IMR-90 (cell line): ENCODE measurements around the gene STARD10. TPM values are rescaled to one million over a fixed set of nuclear protein-coding genes. Genes with fewer than 3 reads are reported as not detected.

ENCODE experiments used
- ATAC-seq: fragments of 200-7000 bp; cut with Tn5 transposase; 2 replicates; pipeline ENCODE4 v1.9.1; 2020; ENCODE audit warnings: low read depth, mild to moderate bottlenecking, moderate library complexity
- BruUV-seq: library from RNA; stranded (reverse); fragments of 400-500 nt; replicated peaks from 2 replicates; lab custom pipeline; 2021; lab: Mats Ljungman, UMichigan
- CTCF ChIA-PET: fragments of 300-600 bp; formaldehyde crosslinking; extraction: SDS; loops from one replicate; lab custom pipeline; 2021; ENCODE audit warnings: antibody characterized with exemption; lab: Yijun Ruan, JAX
- POLR2A ChIA-PET: fragments of 300-600 bp; sonication (Branson Sonifier 250); formaldehyde crosslinking; loops from one replicate; lab custom pipeline; 2022; ENCODE audit warnings: antibody characterized with exemption; ENCODE audit not compliant: unreplicated experiment; lab: Charles Lee
- DNase-seq: peaks from one replicate; pipeline ENCODE4 v3.0.0; 2013
- H2AFZ ChIP-seq: replicated peaks from 2 replicates; pipeline ENCODE3; 2013; ENCODE audit warnings: low read length, mild to moderate bottlenecking; ENCODE audit not compliant: poor library complexity
- H2AK5ac ChIP-seq: 2 replicates; pipeline ENCODE4 v1.6.1; 2013; ENCODE audit warnings: low read depth, low read length, inconsistent platforms
- H2AK9ac ChIP-seq: replicated peaks from 2 replicates; pipeline ENCODE3; 2013; ENCODE audit warnings: mild to moderate bottlenecking, low read depth, low read length, moderate library complexity; ENCODE audit not compliant: poor library complexity
- H2BK120ac ChIP-seq: 2 replicates; pipeline ENCODE4 v1.6.1; 2013; ENCODE audit warnings: low read depth, low read length, inconsistent platforms
- H2BK15ac ChIP-seq: 3 replicates; pipeline ENCODE4 v1.6.1; 2013; ENCODE audit warnings: low read depth, low read length, inconsistent platforms
- H2BK20ac ChIP-seq: 2 replicates; pipeline ENCODE4 v1.6.1; 2013; ENCODE audit warnings: low read depth, mild to moderate bottlenecking, inconsistent platforms, low read length, moderate library complexity
- H2BK5ac ChIP-seq: 2 replicates; pipeline ENCODE4 v1.6.1; 2013; ENCODE audit warnings: mild to moderate bottlenecking, low read depth, low read length, inconsistent platforms; ENCODE audit not compliant: poor library complexity, severe bottlenecking
- H3K14ac ChIP-seq: replicated peaks from 2 replicates; pipeline ENCODE4 v1.6.1; 2013; ENCODE audit warnings: low read depth, low read length, inconsistent platforms
- H3K18ac ChIP-seq: 2 replicates; pipeline ENCODE4 v1.6.1; 2013; ENCODE audit warnings: low read depth, low read length, control low read depth
- H3K23ac ChIP-seq: 2 replicates; pipeline ENCODE4 v1.6.1; 2013; ENCODE audit warnings: low read depth, low read length, inconsistent platforms
- H3K27ac ChIP-seq: 2 replicates; pipeline ENCODE4 v1.5.1; 2013; ENCODE audit warnings: mild to moderate bottlenecking, control low read depth, low read length; ENCODE audit not compliant: insufficient read depth
- H3K27me3 ChIP-seq: 2 replicates; pipeline ENCODE4 v1.6.1; 2013; ENCODE audit warnings: low read length; ENCODE audit not compliant: control insufficient read depth, insufficient read depth
- H3K36me3 ChIP-seq: 2 replicates; pipeline ENCODE4 v1.6.1; 2013; ENCODE audit warnings: low read length, mixed read lengths; ENCODE audit not compliant: control insufficient read depth, insufficient read depth
- H3K4ac ChIP-seq: 2 replicates; pipeline ENCODE4 v1.6.1; 2013; ENCODE audit warnings: low read depth, low read length, inconsistent platforms
- H3K4me1 ChIP-seq: 2 replicates; pipeline ENCODE4 v1.6.1; 2013; ENCODE audit warnings: low read length, mixed read lengths; ENCODE audit not compliant: control insufficient read depth, insufficient read depth
- H3K4me2 ChIP-seq: 2 replicates; pipeline ENCODE4 v1.6.1; 2013; ENCODE audit warnings: low read depth, mild to moderate bottlenecking, control low read depth, low read length, moderate library complexity
- H3K4me3 ChIP-seq: 2 replicates; pipeline ENCODE4 v1.5.1; 2013; ENCODE audit warnings: low read depth, mild to moderate bottlenecking, control low read depth, low read length, moderate library complexity; ENCODE audit not compliant: insufficient read depth
- H3K56ac ChIP-seq: 2 replicates; pipeline ENCODE4 v1.6.1; 2013; ENCODE audit warnings: low read length, inconsistent platforms; ENCODE audit not compliant: insufficient read depth; ENCODE audit errors: extremely low read depth
- H3K79me1 ChIP-seq, 2 experiments: 2 replicates each; pipeline ENCODE4 v1.6.1; 2013; ENCODE audit warnings: low read length in 2 of 2, inconsistent platforms in 1 of 2, low read depth in 1 of 2
- H3K9ac ChIP-seq: 2 replicates; pipeline ENCODE4 v1.6.1; 2013; ENCODE audit warnings: low read depth, low read length, control low read depth
- H3K9me1 ChIP-seq: 2 replicates; pipeline ENCODE4 v1.6.1; 2013; ENCODE audit warnings: low read length, inconsistent platforms; ENCODE audit not compliant: insufficient read depth
- H3K9me3 ChIP-seq: 2 replicates; pipeline ENCODE4 v1.6.1; 2013; ENCODE audit warnings: low read length; ENCODE audit not compliant: control insufficient read depth, insufficient read depth
- H4K20me1 ChIP-seq: 2 replicates; pipeline ENCODE4 v1.6.1; 2013; ENCODE audit warnings: low read length, inconsistent platforms; ENCODE audit not compliant: insufficient read depth
- H4K5ac ChIP-seq: 2 replicates; pipeline ENCODE4 v1.6.1; 2013; ENCODE audit warnings: mild to moderate bottlenecking, low read depth, low read length, control low read depth
- H4K8ac ChIP-seq, 2 experiments: 2 replicates each; pipeline ENCODE4 v1.6.1; 2013; ENCODE audit warnings: low read depth in 2 of 2, low read length in 2 of 2, control low read depth in 1 of 2, inconsistent platforms in 1 of 2
- H4K91ac ChIP-seq: 2 replicates; pipeline ENCODE4 v1.6.1; 2013; ENCODE audit warnings: low read depth, low read length, inconsistent platforms; ENCODE audit not compliant: insufficient read depth
- BHLHE40 ChIP-seq: fragments of 150-350 bp; IDR thresholded peaks from 2 replicates; pipeline ENCODE4 v1.6.1; 2016; ENCODE audit warnings: mild to moderate bottlenecking, low read depth, low read length
- CEBPB ChIP-seq: IDR thresholded peaks from 2 replicates; pipeline ENCODE4 v1.6.1; 2012; ENCODE audit warnings: low read depth, low read length, improper control_type of control experiment
- CHD1 ChIP-seq: IDR thresholded peaks from 2 replicates; pipeline ENCODE4 v1.6.1; 2012; ENCODE audit warnings: low read depth, low read length, improper control_type of control experiment
- ELK1 ChIP-seq: fragments of 150-350 bp; IDR thresholded peaks from 2 replicates; pipeline ENCODE4 v1.6.1; 2016; ENCODE audit warnings: low read depth, mild to moderate bottlenecking, low read length, moderate library complexity, borderline replicate concordance
- FOS ChIP-seq: fragments of 150-350 bp; IDR thresholded peaks from 2 replicates; pipeline ENCODE4 v1.6.1; 2016; ENCODE audit warnings: low read depth, low read length
- MAFK ChIP-seq: IDR thresholded peaks from 2 replicates; pipeline ENCODE4 v1.6.1; 2012; ENCODE audit warnings: low read depth, low read length, improper control_type of control experiment
- MAZ ChIP-seq: IDR thresholded peaks from 2 replicates; pipeline ENCODE4 v1.6.1; 2012; ENCODE audit warnings: low read depth, mild to moderate bottlenecking, low read length, improper control_type of control experiment, moderate library complexity, borderline replicate concordance
- NFE2L2 ChIP-seq: fragments of 150-350 bp; IDR thresholded peaks from 2 replicates; pipeline ENCODE4 v1.6.1; 2016; ENCODE audit warnings: low read depth, mild to moderate bottlenecking, low read length
- POLR2A ChIP-seq: IDR thresholded peaks from 2 replicates; pipeline ENCODE4 v1.6.1; 2012; ENCODE audit warnings: mild to moderate bottlenecking, low read depth, low read length
- RAD21 ChIP-seq: IDR thresholded peaks from 2 replicates; pipeline ENCODE4 v1.6.1; 2012; ENCODE audit warnings: low read length, improper control_type of control experiment
- RCOR1 ChIP-seq: IDR thresholded peaks from 2 replicates; pipeline ENCODE4 v1.6.1; 2012; ENCODE audit warnings: mild to moderate bottlenecking, low read length, improper control_type of control experiment; ENCODE audit not compliant: insufficient replicate concordance
- RFX5 ChIP-seq: IDR thresholded peaks from 2 replicates; pipeline ENCODE4 v1.8.0; 2012; ENCODE audit warnings: low read depth, mild to moderate bottlenecking, low read length, moderate library complexity
- SMC3 ChIP-seq: fragments of 150-350 bp; IDR thresholded peaks from 2 replicates; pipeline ENCODE4 v1.6.1; 2016; ENCODE audit warnings: low read depth, mild to moderate bottlenecking, antibody characterized with exemption, low read length, moderate library complexity
- USF2 ChIP-seq: fragments of 150-350 bp; IDR thresholded peaks from 2 replicates; pipeline ENCODE4 v1.6.1; 2017; ENCODE audit warnings: mild to moderate bottlenecking, antibody characterized with exemption, low read length, low read depth
- WGBS, 2 experiments: methylation state at CpG; one replicate each; pipeline versions ENCODE4 v1.1.5 to v1.1.7; 2013; ENCODE audit warnings: missing lambda C conversion rate in 2 of 2; ENCODE audit not compliant: insufficient read length in 1 of 2; ENCODE audit errors: extremely low coverage in 2 of 2; 5-methylcytosine and 5-hydroxymethylcytosine counted together
- dilution Hi-C: fragments of 300-500 bp; cut with HindIII; formaldehyde crosslinking; loops from one replicate; pipeline ENCODE4 v1.14.3; 2018; ENCODE audit warnings: low sequenced_read_pairs; ENCODE audit not compliant: unreplicated experiment
- in situ Hi-C: fragments of 300-500 bp; cut with MboI; formaldehyde crosslinking; loops from 3 replicates; pipeline ENCODE4 v1.14.3; 2019; ENCODE audit warnings: low sequenced_read_pairs, inconsistent platforms, mixed read lengths
- intact Hi-C: fragments of 100-400 bp; cut with micrococcal nuclease; formaldehyde crosslinking; loops from 2 replicates; pipeline ENCODE4 v1.10.0; 2022
- polyA plus RNA-seq, 3 experiments: library from polyadenylated mRNA; depleted of rRNA; stranded (reverse); fragments of >200 nt; gene quantifications; 2 replicates each; pipeline ENCODE4 v1.2.3, GENCODE V29; 2012; ENCODE audit warnings: low replicate concordance in 1 of 3
- total RNA-seq: library from RNA; depleted of rRNA; stranded (reverse); fragments of >200 nt; gene quantifications from 2 replicates; pipeline ENCODE4 v1.2.3, GENCODE V29; 2012

Gene STARD10
- total and polyA plus RNA-seq, 2 of the 4 experiments (the other 2 are of a cell fraction): 23.8 to 37.4 TPM

GRCh38 chr11:72751116-72752087 is 42.4 kb downstream of the STARD10 start:
- H2AK9ac ChIP-seq: peak overlapping the region; percentile 99
- peak overlapping the region; percentile 95 for H3K4me3 ChIP-seq
- peak overlapping the region; percentile 18 for H2BK5ac ChIP-seq
- peak overlapping the region; percentile 27; the same call in 1 of the 3 replicates for H2BK15ac ChIP-seq
- H3K36me3 ChIP-seq: 0 out of 2 replicates have a peak, but pooled peaks cover 1% of the 10 kb centered on the region
- peak overlapping the region; percentile 67 for H3K4ac ChIP-seq
- peak overlapping the region; percentile 63 for H3K27ac ChIP-seq
- no peak for ATAC-seq
- ChIA-PET POLR2A (no interaction called here), CTCF (no interaction called here)
- H4K8ac ChIP-seq: peak overlapping the region; percentile 23 to 67
- H2BK20ac ChIP-seq: no peak overlapping the region
- H3K9me1 ChIP-seq: peaks cover 9% of the 10 kb centered on the region; the same call in 1 of the 2 replicates
- peak overlapping the region; percentile 1; the same call in 1 of the 2 replicates for H2BK120ac ChIP-seq
- dilution Hi-C loops (no loop called here), intact Hi-C loops (loop anchor here (5.0 kb wide), 1 partner anchor 61 kb away; the partner anchor contains the start of gene ATG16L2), in situ Hi-C loops (no loop called here)
- peak overlapping the region; percentile 16; the same call in 1 of the 2 replicates for H3K18ac ChIP-seq
- no peak for DNase-seq
- peaks cover 11% of the 10 kb centered on the region for H4K20me1 ChIP-seq
- H3K56ac ChIP-seq: peak overlapping the region; percentile 47; the same call in 1 of the 2 replicates
- no TSS peak for BruUV-seq
- peak overlapping the region; percentile 20; the same call in 1 of the 2 replicates for H3K23ac ChIP-seq
- H3K9me3 ChIP-seq: no peaks in the 10 kb centered on the region
- H3K27me3 ChIP-seq: no peaks in the 10 kb centered on the region
- peak overlapping the region; percentile 66 for H2AK5ac ChIP-seq
- peak overlapping the region; percentile 95 for H2AFZ ChIP-seq
- H3K9ac ChIP-seq: peak overlapping the region; percentile 91
- peaks cover 21 to 50% of the 10 kb centered on the region in 2 experiments for H3K79me1 ChIP-seq
- peak overlapping the region; percentile 39 for H4K91ac ChIP-seq
- 0% methylated on average over 2 of the region's 19 CpGs; no CpG with 5 or more reads in 1 of the 2 experiments for WGBS, 2 experiments
- TF ChIP-seq CHD1 (no peak), CEBPB (no peak), FOS (no peak), BHLHE40 (no peak), MAZ (no peak), RFX5 (no peak), RCOR1 (no peak), USF2 (no peak), RAD21 (no peak), ELK1 (no peak), MAFK (no peak), SMC3 (no peak), POLR2A (no peak), NFE2L2 (no peak)
- H4K5ac ChIP-seq: peak overlapping the region; percentile 32
- peak overlapping the region; percentile 98 for H3K4me2 ChIP-seq
- peaks cover 7% of the 10 kb centered on the region for H3K4me1 ChIP-seq
- peak overlapping the region; percentile 77 for H3K14ac ChIP-seq
